Hematopoietic multipotent progenitor cell treated with erythropoietin and hydrocortisone succinate and interleukin-3 and kit ligand, for 8 days (in vitro differentiated cells): ENCODE measurements around the gene ANKRD13C.
A peak's percentile ranks its signal among the peaks of the same experiment; 100 is the strongest.

ENCODE experiments used
- DNase-seq: peaks from one replicate; pipeline ENCODE4 v3.0.0-alpha.2; 2015

Gene ANKRD13C

GRCh38 chr1:70288166-70288565 lies 66.4 kb downstream of the ANKRD13C start:
- DNase-seq = no peak

DNA sequence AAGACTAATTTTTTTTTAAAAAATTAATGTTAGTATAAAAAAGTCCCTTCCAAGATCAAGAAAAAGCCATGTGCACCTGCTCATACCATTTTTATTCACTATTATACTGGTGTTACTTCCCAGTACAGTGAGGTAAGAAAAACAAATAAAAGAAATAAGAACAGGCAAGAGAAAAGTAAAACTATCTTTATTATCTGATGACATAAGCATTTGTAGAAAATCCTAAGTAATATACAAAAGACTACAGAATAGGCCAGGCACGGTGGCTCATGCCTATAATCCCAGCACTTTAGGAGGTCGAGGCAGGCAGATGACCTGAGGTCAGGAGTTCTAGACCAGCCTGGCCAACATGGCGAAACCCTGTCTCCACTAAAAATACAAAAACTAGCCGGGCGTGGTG lies 68.1 kb downstream of the ANKRD13C start:
- DNase-seq = no peak

DNA sequence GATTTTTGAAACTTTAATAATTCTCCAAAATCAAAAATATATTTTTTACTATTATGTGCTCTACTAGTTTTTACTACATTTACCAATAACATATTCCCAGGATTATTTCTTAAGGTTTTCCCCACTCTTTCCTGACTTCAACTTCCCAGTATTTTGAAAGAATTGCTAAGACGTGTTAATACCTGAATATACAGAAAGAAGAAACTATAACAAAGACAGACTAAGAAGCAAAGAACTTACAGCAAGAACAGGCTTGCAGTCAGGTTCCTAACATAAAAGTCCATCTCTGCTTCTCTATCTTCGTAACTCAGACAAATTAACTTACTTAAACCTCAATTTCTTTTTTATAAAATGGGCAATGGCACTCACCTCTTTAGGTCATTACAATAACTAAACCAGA lies 70.2 kb downstream of the ANKRD13C start:
- no peak for DNase-seq

DNA sequence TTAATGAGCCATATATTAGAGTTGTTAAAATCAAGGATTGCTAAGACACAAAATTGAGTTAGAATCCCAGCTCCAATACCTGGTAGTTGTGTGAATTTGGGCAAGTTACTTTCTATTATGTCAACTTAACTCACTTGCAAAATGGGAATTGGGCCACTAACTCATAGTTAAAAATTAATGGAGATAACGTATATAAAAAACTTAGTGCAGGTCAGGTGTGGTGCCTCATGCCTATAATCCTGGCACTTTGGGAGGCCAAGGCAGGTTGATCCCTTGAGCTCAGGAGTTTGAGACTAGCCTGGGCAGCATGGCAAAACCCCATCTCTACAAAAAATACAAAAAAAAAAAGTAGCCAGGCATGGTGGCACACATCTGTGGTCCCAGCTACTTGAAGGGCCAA lies 75.8 kb downstream of the ANKRD13C start:
- DNase-seq = no peak

DNA sequence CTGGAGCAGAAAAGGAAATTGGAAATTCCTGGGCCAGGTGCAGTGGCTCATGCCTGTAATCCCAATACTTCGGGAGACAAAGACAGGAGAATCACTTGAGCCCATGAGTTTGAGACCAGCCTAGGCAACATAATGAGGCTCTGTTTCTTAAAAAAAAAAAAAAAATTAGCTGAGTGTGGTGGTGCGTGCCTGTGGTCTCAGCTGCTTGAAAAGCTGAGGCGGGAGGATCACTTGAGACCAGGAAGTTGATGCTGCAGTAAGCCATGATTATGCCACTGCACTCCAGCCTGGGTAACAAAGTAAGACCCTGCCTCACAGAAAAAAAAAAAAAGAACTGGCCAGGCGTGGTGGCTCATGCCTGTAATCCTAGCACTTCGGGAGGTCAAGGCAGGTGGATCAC lies 76.6 kb downstream of the ANKRD13C start:
- no peak for DNase-seq

- DNase-seq = no peak
Measured at GRCh38 chr1:70265946-70266345, 88.6 kb downstream of the ANKRD13C start.

GRCh38 chr1:70264839-70265238 lies 89.7 kb downstream of the ANKRD13C start:
- DNase-seq = peak; percentile 64

GRCh38 chr1:70256664-70257063 lies 97.9 kb downstream of the ANKRD13C start:
- DNase-seq = no peak

DNA sequence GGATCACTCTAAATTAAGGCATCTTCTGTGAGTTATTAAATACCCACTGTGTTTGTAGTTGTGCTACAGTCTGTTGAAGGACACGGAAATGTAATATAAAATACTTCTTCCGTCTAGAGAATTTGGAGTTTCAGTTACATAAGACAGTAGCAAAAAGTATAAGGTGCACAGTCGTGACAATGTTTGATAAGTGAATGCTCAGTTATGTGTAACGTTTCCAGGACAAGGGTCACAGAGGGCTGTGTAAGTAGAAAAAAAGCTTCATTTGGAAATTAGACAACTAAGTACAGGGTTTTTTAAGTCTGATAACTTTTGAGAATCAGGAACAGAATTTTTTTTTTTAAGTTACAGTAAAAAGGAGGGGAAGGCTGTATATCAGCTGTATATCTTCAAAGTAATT lies 105.8 kb downstream of the ANKRD13C start:
- DNase-seq = no peak

DNA sequence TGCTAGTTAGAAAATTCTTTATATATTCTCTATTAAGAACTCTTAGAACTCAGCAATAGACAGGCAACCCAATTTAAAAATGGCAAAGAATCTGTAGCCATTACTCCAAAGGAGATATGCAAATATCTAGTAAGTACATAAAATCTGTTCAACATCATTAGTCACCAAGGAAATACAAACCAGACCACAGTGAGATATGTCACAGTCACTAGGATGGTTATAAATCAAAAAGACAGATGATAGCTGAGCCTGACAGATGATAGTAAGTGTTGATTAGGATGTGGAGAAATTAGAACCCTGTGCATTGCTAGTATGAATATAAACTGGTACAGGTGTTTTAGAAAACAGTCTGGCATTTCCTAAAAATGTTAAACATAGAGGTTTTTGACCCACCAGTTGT lies 106.8 kb downstream of the ANKRD13C start:
- DNase-seq = no peak

DNA sequence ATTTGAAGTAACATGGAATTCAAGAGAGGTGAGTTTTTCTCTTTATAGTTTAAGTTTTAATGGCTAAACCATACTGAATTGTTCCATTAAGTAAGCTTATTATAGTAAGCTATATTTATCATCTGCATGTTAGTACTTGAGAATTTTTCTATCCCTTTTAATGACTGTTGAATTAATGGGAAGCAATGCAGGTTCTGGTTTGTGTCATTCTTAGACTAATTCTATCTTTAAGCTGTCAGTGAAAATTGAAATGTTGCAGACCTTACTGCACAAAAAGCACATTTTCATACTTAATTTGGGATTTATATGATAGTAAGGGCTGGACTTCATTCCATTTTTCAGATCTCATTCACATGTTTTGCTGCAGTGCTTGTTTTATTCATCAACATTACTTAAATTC lies 107.4 kb downstream of the ANKRD13C start:
- no peak for DNase-seq

- no peak for DNase-seq
Measured at GRCh38 chr1:70239940-70240339, 114.6 kb downstream of the ANKRD13C start.

DNA sequence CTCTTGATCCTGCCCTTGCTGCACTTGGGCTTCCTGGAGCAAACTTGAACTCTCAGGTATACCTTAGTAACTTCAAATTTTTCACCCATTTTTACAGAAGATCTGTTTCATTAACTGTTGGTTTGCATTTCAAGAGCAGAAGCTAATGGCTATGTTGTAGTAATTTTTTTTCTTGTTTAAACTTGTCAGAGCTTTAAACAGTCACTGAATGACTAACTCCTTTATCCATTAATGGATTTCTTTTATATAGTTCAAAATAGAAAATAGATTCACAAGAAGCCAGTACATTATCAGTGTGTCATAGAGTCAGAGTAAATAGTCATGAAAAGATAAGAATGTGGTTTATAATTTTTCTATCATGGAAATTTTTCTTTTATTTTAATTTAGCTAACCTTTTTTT lies 119.8 kb downstream of the ANKRD13C start:
- DNase-seq = no peak

GRCh38 chr1:70231475-70231874 lies 123.0 kb downstream of the ANKRD13C start:
- DNase-seq = no peak

DNA sequence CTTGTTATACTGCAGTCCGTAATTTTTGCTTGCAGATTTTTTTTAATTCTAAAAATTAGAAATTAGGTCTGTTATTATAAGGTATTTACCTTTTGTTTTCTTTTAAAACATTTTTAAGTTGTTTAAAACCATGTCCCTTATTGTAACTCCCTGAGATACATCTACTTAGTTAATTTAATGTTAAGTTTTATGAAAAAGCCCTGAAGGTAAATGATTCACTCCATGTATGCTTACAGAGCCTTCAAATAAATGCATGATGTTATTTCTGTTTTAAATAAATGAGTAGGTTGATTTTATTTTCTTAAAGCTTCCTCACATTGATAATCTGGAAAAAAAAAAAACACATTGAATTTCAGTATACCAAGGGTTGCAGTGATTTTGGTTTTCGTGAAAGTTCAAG lies 125.9 kb downstream of the ANKRD13C start:
- DNase-seq = no peak

DNA sequence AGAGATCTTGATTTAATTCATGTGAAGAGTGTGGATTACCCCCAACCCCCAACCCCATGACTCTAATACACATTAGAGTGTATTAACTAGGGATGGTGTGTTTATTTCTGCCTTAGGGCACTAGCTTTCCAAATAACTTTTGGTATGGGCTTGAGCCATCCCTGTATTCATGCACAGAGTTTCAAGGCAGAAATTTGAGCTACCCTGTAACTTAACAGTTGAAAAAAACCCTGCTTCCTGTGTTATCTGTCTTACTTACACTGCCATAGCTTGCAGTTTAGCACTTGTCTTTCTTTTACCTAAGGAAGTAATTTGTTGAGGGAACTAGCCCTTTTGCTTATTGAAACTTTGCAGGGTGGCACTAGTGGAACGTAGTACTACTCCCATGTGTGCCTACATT lies 127.1 kb downstream of the ANKRD13C start:
- DNase-seq = no peak

- DNase-seq = no peak
Measured at GRCh38 chr1:70224954-70225353, 129.6 kb downstream of the ANKRD13C start.

DNA sequence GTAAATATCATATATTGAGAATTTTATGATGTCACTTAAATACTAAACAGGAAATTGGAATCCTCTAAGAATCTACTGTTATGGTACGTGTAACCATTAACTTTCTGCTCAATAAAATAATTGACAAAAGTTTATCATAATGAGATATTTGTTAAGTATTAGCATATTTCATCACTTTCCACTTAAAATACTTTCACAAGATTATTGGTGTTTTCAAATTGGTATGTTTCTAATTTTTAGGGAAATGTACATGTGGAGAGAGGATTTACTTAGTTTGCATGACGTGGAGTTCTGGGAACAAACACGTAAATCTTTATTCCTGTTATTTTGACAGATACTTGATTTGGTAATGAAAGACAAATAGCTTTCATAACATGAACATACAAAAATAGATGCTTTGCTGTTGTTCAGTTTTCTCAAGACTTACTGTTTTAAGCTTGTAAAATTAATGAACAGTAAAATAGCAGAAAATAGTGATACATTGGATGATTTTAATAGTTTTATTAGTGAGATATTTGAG lies 131.7 kb downstream of the ANKRD13C start:
- DNase-seq = no peak

DNA sequence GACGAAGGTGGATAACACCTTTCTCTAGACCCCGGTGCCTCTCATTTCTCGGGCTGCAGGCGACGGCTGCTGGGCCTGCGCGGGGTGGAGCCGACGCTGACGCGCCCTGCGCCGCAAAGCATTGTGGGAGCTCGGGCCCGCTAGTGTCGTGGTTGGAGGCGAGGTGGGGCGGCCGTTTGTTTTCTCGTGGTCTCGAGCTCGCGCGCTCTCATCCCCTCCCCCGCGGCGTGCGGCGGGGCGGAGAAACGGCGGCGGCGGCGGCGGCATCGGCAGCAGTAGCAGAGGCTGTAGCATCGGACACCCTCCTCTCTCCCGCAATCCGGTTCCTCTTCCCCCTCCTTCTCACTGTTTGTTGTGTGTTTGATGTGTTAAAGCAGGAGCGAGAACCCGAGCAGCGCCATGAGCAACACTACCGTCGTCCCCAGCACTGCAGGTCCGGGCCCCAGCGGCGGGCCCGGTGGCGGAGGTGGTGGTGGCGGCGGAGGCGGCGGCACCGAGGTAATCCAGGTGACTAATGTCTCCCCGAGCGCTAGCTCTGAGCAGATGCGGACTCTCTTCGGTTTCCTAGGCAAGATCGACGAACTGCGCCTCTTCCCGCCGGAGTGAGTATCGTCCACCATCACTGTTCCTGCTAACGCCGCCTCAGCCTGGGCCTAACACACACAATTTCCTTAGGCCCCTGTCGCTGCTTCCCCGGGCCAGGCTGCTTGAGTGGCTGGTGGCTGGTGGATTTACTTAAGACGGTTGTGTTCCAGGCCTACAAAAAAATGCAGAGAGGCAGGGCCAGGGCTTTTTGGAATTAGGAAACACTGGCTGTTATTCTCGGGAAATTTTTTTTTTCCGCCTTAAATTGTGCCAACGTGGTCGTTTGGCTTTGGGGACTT lies 133.0 kb downstream of the ANKRD13C start, which contains the start of gene SRSF11:
TSS of gene SRSF11 (plus strand) at position 143 of the 884 bp plus-strand sequence. CDS start at position 400, 257 bp downstream.
- DNase-seq = peak; percentile 92

- no peak for DNase-seq
Measured at GRCh38 chr1:70220517-70221237, 133.8 kb downstream of the ANKRD13C start.

DNA sequence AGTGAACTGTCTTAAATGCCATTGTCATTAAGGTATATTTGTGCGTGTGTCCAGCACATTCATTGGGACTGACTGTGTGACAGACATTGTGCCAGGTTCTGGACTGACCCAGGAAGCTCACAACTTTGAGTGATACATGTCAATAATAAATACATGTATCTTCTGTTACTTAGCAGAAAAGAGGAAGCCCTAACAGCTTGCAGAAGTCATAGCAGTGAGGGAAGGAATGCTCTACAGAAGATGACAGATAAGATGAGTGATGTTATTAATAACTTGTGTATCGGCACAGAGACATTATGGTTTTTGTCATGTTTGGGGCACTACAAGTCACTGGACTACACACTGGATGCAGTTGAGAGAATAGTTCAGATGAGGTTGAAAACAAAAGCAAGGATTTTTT lies 134.5 kb downstream of the ANKRD13C start:
- DNase-seq = peak; percentile 42

DNA sequence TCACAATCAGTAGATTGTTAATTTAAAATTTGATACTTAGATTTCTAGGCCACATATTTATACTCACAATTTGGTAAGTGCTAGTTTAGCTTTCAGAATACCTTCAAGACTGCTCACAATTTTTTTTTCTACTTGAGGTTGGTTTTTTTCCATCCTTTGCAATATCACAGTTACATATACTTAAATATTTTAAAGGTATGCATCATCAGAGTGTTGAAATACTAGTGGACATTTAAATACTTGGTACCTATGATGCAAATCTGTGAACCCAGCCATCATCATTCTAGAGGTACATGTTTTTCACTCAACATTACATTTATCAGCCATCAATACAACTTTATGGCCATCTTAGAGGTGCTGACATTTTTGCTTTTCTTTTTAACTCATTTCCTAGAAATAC lies 143.0 kb downstream of the ANKRD13C start:
- no peak for DNase-seq

GRCh38 chr1:70210820-70211219 lies 143.7 kb downstream of the ANKRD13C start:
- DNase-seq = no peak
